K562 (cell line): ENCODE data around the gene MAML1. TPM values are rescaled to one million over a fixed set of nuclear protein-coding genes. Genes with fewer than 3 reads are reported as not detected.

Source experiments
- ATAC-seq: fragments of 200-7000 bp; cut with Tn5 transposase; 3 replicates; pipeline ENCODE4 v1.9.1; 2020; ENCODE audit warnings: moderate library complexity
- Bru-seq: library from RNA; stranded (reverse); fragments of 400-500 nt; gene quantifications from one replicate; lab custom pipeline; 2021; lab: Mats Ljungman, UMichigan
- BruChase-seq, 2 experiments: library from RNA; stranded (reverse); fragments of 400-500 nt; gene quantifications; one replicate each; lab custom pipeline; 2021; lab: Mats Ljungman, UMichigan
- BruUV-seq: library from RNA; stranded (reverse); fragments of 400-500 nt; replicated peaks from 2 replicates; lab custom pipeline; 2021; lab: Mats Ljungman, UMichigan
- CTCF ChIA-PET: fragments of 300-600 bp; formaldehyde crosslinking; extraction: SDS; loops from one replicate; lab custom pipeline; 2021; ENCODE audit warnings: low intra/inter-chr PET ratio; lab: Yijun Ruan, JAX
- POLR2A ChIA-PET: fragments of 300-600, 350-650 bp; sonication (Branson Sonifier 250); formaldehyde crosslinking; extraction: SDS; loops from one replicate; lab custom pipeline; 2021; ENCODE audit warnings: antibody characterized with exemption, inconsistent platforms; lab: Yijun Ruan, JAX
- DNase-seq, 4 experiments: peaks; one replicate each; pipeline versions ENCODE4 v3.0.0 to v3.0.0-alpha.2; 2011 to 2018; ENCODE audit warnings: low spot score in 3 of 4, mixed read lengths in 3 of 4; ENCODE audit errors: extremely low read depth in 1 of 4
- FAIRE-seq: peaks from 2 replicates; lab custom pipeline; 2011; peaks lifted over from hg19 to GRCh38; lab: Jason Lieb, UNC
- H2AFZ ChIP-seq: 2 replicates; pipeline ENCODE4 v1.6.0; 2011; ENCODE audit warnings: low read depth, low read length, control low read depth, inconsistent platforms
- H3K27ac ChIP-seq: fragments of 200-600 bp; 3 replicates; pipeline ENCODE4 v1.8.0; 2011; ENCODE audit warnings: low read depth, mild to moderate bottlenecking, control low read depth, inconsistent platforms, low read length, moderate library complexity, mixed read lengths; ENCODE audit errors: extremely low read depth
- H3K27me3 ChIP-seq, 2 experiments: fragments of 300-600 bp in 1 of 2; 2 replicates in 1 of 2; 3 replicates in 1 of 2; pipeline versions ENCODE4 v1.6.0 to v1.8.0; 2011; ENCODE audit warnings: inconsistent platforms in 2 of 2, low read length in 2 of 2, mild to moderate bottlenecking in 1 of 2, mixed read lengths in 1 of 2, moderate library complexity in 1 of 2; ENCODE audit not compliant: control insufficient read depth in 2 of 2, insufficient read depth in 2 of 2
- H3K36me3 ChIP-seq: fragments of 300-600 bp; 3 replicates; pipeline ENCODE4 v1.8.0; 2011; ENCODE audit warnings: mild to moderate bottlenecking, low read length, inconsistent platforms; ENCODE audit not compliant: control insufficient read depth, insufficient read depth
- H3K4me1 ChIP-seq, 2 experiments: fragments of 200-600 bp in 1 of 2; replicated peaks in 1 of 2; 2 replicates in 1 of 2; 3 replicates in 1 of 2; pipeline versions ENCODE4 v1.5.1 to v1.8.0; 2011; ENCODE audit warnings: inconsistent platforms in 2 of 2, low read length in 2 of 2, mild to moderate bottlenecking in 1 of 2, mixed read lengths in 1 of 2, moderate library complexity in 1 of 2; ENCODE audit not compliant: control insufficient read depth in 2 of 2, insufficient read depth in 2 of 2
- H3K4me2 ChIP-seq: 2 replicates; pipeline ENCODE4 v1.6.1; 2011; ENCODE audit warnings: low read length, control low read depth, inconsistent platforms, mixed read lengths; ENCODE audit not compliant: insufficient read depth
- H3K4me3 ChIP-seq: fragments of 200-600 bp; sonication (generic), shearing (Covaris generic); 2 replicates; pipeline ENCODE4 v1.5.1; 2016; ENCODE audit warnings: control low read depth, inconsistent platforms
- H3K79me2 ChIP-seq: fragments of 200-600 bp; 3 replicates; pipeline ENCODE4 v1.8.0; 2011; ENCODE audit warnings: low read length, inconsistent platforms; ENCODE audit not compliant: control insufficient read depth, insufficient read depth
- H3K9ac ChIP-seq, 2 experiments: 2 replicates each; pipeline versions ENCODE4 v1.6.0 to v1.6.1; 2011; ENCODE audit warnings: low read depth in 2 of 2, low read length in 2 of 2, control low read depth in 1 of 2, inconsistent platforms in 1 of 2, mild to moderate bottlenecking in 1 of 2, mixed read lengths in 1 of 2; ENCODE audit not compliant: insufficient read depth in 1 of 2
- H3K9me1 ChIP-seq: one replicate; pipeline ENCODE4 v1.6.0; 2011; ENCODE audit warnings: inconsistent platforms, mild to moderate bottlenecking, low read length, moderate library complexity; ENCODE audit not compliant: control insufficient read depth, insufficient read depth
- H3K9me3 ChIP-seq: replicated peaks from 2 replicates; pipeline ENCODE4 v1.5.1; 2011; ENCODE audit warnings: low read depth, low read length, inconsistent platforms; ENCODE audit not compliant: control insufficient read depth, insufficient read depth
- H4K20me1 ChIP-seq: replicated peaks from 2 replicates; pipeline ENCODE4 v1.6.1; 2011; ENCODE audit warnings: low read length, inconsistent platforms, mixed read lengths; ENCODE audit not compliant: control insufficient read depth, insufficient read depth
- FIP1L1 ChIP-seq: fragments of 200-400 bp; formaldehyde crosslinking; IDR thresholded peaks from 2 replicates; pipeline ENCODE4 v1.6.1; 2018; ENCODE audit warnings: mild to moderate bottlenecking, low read depth, low read length; ENCODE audit not compliant: poor library complexity, severe bottlenecking
- GABPA ChIP-seq: fragments of 200-800 bp; sonication (Bioruptor generic); conservative IDR thresholded peaks from 2 replicates; pipeline ENCODE4 v1.6.1; 2016; ENCODE audit warnings: low read depth, missing genetic modification characterization, missing compliant biosample characterization
- HCFC1 ChIP-seq: IDR thresholded peaks from 2 replicates; pipeline ENCODE4 v1.6.1; 2012; ENCODE audit warnings: low read depth, low read length, improper control_type of control experiment
- MBD2 ChIP-seq: sonication (generic); IDR thresholded peaks from 2 replicates; pipeline ENCODE4 v1.6.1; 2016; ENCODE audit warnings: low read depth, borderline replicate concordance
- MXI1 ChIP-seq: IDR thresholded peaks from 2 replicates; pipeline ENCODE4 v1.6.1; 2011; ENCODE audit warnings: low read depth, mild to moderate bottlenecking, improper control_type of control experiment, low read length
- NRF1 ChIP-seq, 2 experiments: fragments of 450-650 bp; IDR thresholded peaks in 1 of 2; conservative IDR thresholded peaks in 1 of 2; 2 replicates each; pipeline ENCODE4 v1.6.1; 2014; ENCODE audit warnings: mild to moderate bottlenecking in 2 of 2
- POLR2A ChIP-seq: fragments of 450-650 bp; conservative IDR thresholded peaks from 2 replicates; pipeline ENCODE4 v1.6.1; 2016
- RBM14 ChIP-seq: fragments of 200-400 bp; formaldehyde crosslinking; IDR thresholded peaks from 2 replicates; pipeline ENCODE4 v1.6.1; 2018; ENCODE audit warnings: low read depth, mild to moderate bottlenecking, low read length, moderate library complexity, borderline replicate concordance; ENCODE audit not compliant: insufficient read depth
- RBM22 ChIP-seq: fragments of 200-400 bp; formaldehyde crosslinking; IDR thresholded peaks from 2 replicates; pipeline ENCODE4 v1.6.1; 2018; ENCODE audit warnings: low read length, low read depth; ENCODE audit not compliant: poor library complexity, severe bottlenecking
- RCOR1 ChIP-seq, 2 experiments: IDR thresholded peaks; 2 replicates each; pipeline ENCODE4 v1.6.1; 2012; ENCODE audit warnings: low read depth in 2 of 2, low read length in 2 of 2, borderline replicate concordance in 1 of 2, improper control_type of control experiment in 1 of 2
- SOX6 ChIP-seq: fragments of 450-650 bp; IDR thresholded peaks from 2 replicates; pipeline ENCODE4 v1.6.1; 2014; ENCODE audit warnings: mild to moderate bottlenecking
- SRF ChIP-seq, 2 experiments: fragments of 250-450, 450-650 bp in 1 of 2; sonication (Bioruptor Pico) in 1 of 2; sonication (generic) in 1 of 2; formaldehyde crosslinking; IDR thresholded peaks; 2 replicates each; pipeline versions ENCODE4 v1.5.0 to v1.5.1; 2020 to 2022; ENCODE audit warnings: mild to moderate bottlenecking in 1 of 2, missing genetic modification reagents in 1 of 2
- ZFX ChIP-seq: sonication (generic); formaldehyde crosslinking; IDR thresholded peaks from 2 replicates; pipeline ENCODE4 v1.8.0; 2022; ENCODE audit warnings: mild to moderate bottlenecking, missing genetic modification reagents, moderate library complexity
- ZNF41 ChIP-seq: fragments of 250-450 bp; sonication (Bioruptor Pico); conservative IDR thresholded peaks from 2 replicates; pipeline ENCODE4 v1.4.0; 2020; ENCODE audit warnings: mild to moderate bottlenecking
- WGBS: fragments of 100-300 bp; shearing (Covaris generic); methylation state at CpG from one replicate; pipeline ENCODE4 v1.1.6; 2016; ENCODE audit warnings: low coverage, mixed read lengths; ENCODE audit not compliant: insufficient coverage; ENCODE audit errors: missing lambda C conversion rate; 5-methylcytosine and 5-hydroxymethylcytosine counted together
- in situ Hi-C: fragments of 300-500 bp; cut with MboI; formaldehyde crosslinking; loops from 4 replicates; pipeline ENCODE4 v1.15.0; 2018; ENCODE audit warnings: inconsistent platforms, mixed read lengths
- intact Hi-C: fragments of 100-400 bp; cut with micrococcal nuclease; formaldehyde crosslinking; loops from 2 replicates; pipeline ENCODE4 v1.14.2; 2022
- long read RNA-seq, 3 experiments: library from polyadenylated mRNA in 2 of 3; library from RNA in 1 of 3; unstranded in 2 of 3; stranded (forward) in 1 of 3; transcript quantifications; one replicate each; pipeline ENCODE4 v2.0.0, GENCODE V29; 2019 to 2022
- polyA minus RNA-seq, 3 experiments: library from RNA; depleted of rRNA, polyadenylated mRNA; stranded (reverse); fragments of >200 nt; gene quantifications; 2 replicates each; pipeline ENCODE4 v1.2.3, GENCODE V29; 2011
- polyA plus RNA-seq, 8 experiments: library from polyadenylated mRNA; depleted of rRNA in 4 of 8; stranded (reverse) in 5 of 8; unstranded in 3 of 8; fragments of >200 nt; fragmentation: Nextera tagmentation in 2 of 8; fragmentation: Illumina TruSeq in 1 of 8; extraction: Ambion mirVana in 2 of 8; extraction: Trizol in 1 of 8; gene quantifications; 2 replicates each; pipeline versions ENCODE4 v1.2.1 to v1.2.3, GENCODE V29; 2011 to 2014; ENCODE audit warnings: inconsistent platforms in 1 of 8, missing spikeins in 1 of 8
- total RNA-seq, 7 experiments: library from RNA; depleted of rRNA in 6 of 7; stranded (reverse); fragments of >200 nt in 6 of 7; fragmentation: Illumina TruSeq in 2 of 7; extraction: Trizol in 2 of 7; gene quantifications; 2 replicates each; pipeline versions ENCODE4 v1.2.1 to v1.2.3, GENCODE V29; 2011 to 2021; ENCODE audit warnings: low replicate concordance in 1 of 7

MAML1 gene, protein sequence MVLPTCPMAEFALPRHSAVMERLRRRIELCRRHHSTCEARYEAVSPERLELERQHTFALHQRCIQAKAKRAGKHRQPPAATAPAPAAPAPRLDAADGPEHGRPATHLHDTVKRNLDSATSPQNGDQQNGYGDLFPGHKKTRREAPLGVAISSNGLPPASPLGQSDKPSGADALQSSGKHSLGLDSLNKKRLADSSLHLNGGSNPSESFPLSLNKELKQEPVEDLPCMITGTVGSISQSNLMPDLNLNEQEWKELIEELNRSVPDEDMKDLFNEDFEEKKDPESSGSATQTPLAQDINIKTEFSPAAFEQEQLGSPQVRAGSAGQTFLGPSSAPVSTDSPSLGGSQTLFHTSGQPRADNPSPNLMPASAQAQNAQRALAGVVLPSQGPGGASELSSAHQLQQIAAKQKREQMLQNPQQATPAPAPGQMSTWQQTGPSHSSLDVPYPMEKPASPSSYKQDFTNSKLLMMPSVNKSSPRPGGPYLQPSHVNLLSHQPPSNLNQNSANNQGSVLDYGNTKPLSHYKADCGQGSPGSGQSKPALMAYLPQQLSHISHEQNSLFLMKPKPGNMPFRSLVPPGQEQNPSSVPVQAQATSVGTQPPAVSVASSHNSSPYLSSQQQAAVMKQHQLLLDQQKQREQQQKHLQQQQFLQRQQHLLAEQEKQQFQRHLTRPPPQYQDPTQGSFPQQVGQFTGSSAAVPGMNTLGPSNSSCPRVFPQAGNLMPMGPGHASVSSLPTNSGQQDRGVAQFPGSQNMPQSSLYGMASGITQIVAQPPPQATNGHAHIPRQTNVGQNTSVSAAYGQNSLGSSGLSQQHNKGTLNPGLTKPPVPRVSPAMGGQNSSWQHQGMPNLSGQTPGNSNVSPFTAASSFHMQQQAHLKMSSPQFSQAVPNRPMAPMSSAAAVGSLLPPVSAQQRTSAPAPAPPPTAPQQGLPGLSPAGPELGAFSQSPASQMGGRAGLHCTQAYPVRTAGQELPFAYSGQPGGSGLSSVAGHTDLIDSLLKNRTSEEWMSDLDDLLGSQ
- 22.0 and 30.3 TPM in 2 replicates for total RNA-seq (2011; cell fraction: chromatin; rRNA removed; ENCODE audit: low replicate concordance)
- 14.2 and 15.8 TPM in 2 replicates for total RNA-seq (2011; cell fraction: nucleolus; rRNA removed)
- total RNA-seq (2011; cell fraction: nucleoplasm; rRNA removed): 18.6 and 22.0 TPM in 2 replicates
- total RNA-seq (2014; rRNA removed): 7.0 and 9.4 TPM in 2 replicates
- 4.8 and 4.9 TPM in 2 replicates for total RNA-seq (2014; rRNA removed; fragmentation: Illumina TruSeq; extraction: Trizol)
- total RNA-seq (2015; rRNA removed; fragmentation: Illumina TruSeq; extraction: Trizol): 7.0 and 7.5 TPM in 2 replicates
- 16.1 and 18.4 TPM in 2 replicates for total RNA-seq (2021)
- 4.3 and 8.2 TPM in 2 replicates for polyA plus RNA-seq (2011; rRNA removed)
- polyA plus RNA-seq (2011; cell fraction: cytosol; rRNA removed): 5.1 and 5.6 TPM in 2 replicates
- polyA plus RNA-seq (2011; cell fraction: nucleus; rRNA removed): 11.5 and 16.9 TPM in 2 replicates
- polyA plus RNA-seq (2012): 10.7 and 12.1 TPM in 2 replicates
- polyA plus RNA-seq (2014; fragmentation: Illumina TruSeq; extraction: Trizol): 12.7 and 13.4 TPM in 2 replicates
- under 1 TPM; 0.32 to 0.45 TPM for polyA plus RNA-seq (2014; fragmentation: Nextera tagmentation; extraction: Ambion mirVana)
- polyA plus RNA-seq (2014; rRNA removed): 10.1 and 10.6 TPM in 2 replicates
- 3.5 and 4.2 TPM in 2 replicates for polyA minus RNA-seq (2011; rRNA and poly(A)+ RNA removed)
- polyA minus RNA-seq (2011; cell fraction: cytosol; rRNA and poly(A)+ RNA removed): 11.2 and 12.8 TPM in 2 replicates
- polyA minus RNA-seq (2011; cell fraction: nucleus; rRNA and poly(A)+ RNA removed): 6.6 and 7.6 TPM in 2 replicates
- Bru-seq, nascent RNA: percentile 76 among the genes with signal in this experiment
- BruChase-seq, experiment 1, labeled RNA remaining after a 2-hour chase: percentile 79 among the genes with signal in this experiment
- percentile 80 among the genes with signal in this experiment for BruChase-seq, experiment 2, labeled RNA remaining after a 6-hour chase
- long read RNA-seq, experiment 1, partial matches to known transcripts: 16 of 45 reads
- long read RNA-seq, experiment 1, other reads (novel, unspliced or antisense): 27 of 45 reads
- long read RNA-seq, experiment 2, partial matches to known transcripts: 4 of 16 reads
- long read RNA-seq, experiment 2, other reads (novel, unspliced or antisense): 12 of 16 reads
- long read RNA-seq, experiment 3, partial matches to known transcripts: 0 of 4 reads
- long read RNA-seq, experiment 3, other reads (novel, unspliced or antisense): 4 of 4 reads

DNA sequence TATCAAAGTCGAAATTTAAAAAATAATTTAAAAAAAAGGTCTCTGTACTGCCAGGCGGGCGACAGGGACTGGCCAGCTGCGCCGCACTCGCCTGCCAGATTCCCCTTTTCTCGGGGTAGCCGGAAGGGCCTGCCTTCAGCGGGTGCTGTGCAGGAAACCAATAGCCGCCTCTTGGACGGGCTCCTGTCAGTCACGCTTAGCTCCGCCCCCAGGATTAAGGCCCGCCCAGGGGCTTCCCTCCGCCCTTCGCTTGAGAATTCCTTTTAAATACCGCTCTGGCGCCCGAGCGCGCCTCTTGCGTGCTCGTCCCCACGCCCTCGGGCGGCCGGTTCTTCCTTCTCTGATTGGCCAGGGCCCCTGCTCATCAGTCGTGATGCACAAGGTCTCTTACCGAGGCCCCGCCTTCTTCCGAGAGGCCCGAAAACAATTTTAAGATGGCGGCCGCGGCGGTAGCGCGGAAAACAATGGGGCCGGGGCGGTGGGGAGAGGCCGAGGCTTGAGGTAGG lies at the start of gene MAML1:
TSS of gene MAML1 (plus strand) at position 411 of the 506 bp plus-strand sequence. CDS start 291 bp downstream, outside the sequence.
- in situ Hi-C loops: no loop called here
- no peaks in the 10 kb centered on the region for H4K20me1 ChIP-seq
- H2AFZ ChIP-seq: peak within 1 kb of the TSS; percentile 64
- ChIA-PET POLR2A (interaction anchor here (0.5 to 2.1 kb wide), 20 partner anchors 8 to 117 kb away, joined by 3 to 17 read pairs (median 4); partner anchors contain the start of genes CANX, HNRNPH1 and SQSTM1), CTCF (no interaction called here)
- peak within 1 kb of the TSS; percentile 89 for H3K4me3 ChIP-seq
- H3K27me3 ChIP-seq: no peaks in the 10 kb centered on the region
- DNase-seq: peak; percentile 99 to 100 (median 99)
- H3K27ac ChIP-seq: peak within 1 kb of the TSS; percentile 86
- peak within 1 kb of the TSS; percentile 82 to 98 for H3K9ac ChIP-seq
- no peaks in the 10 kb centered on the region for H3K9me3 ChIP-seq
- FAIRE-seq: peak; percentile 94
- no TSS peak for BruUV-seq
- H3K79me2 ChIP-seq: peaks cover 49% of the 10 kb centered on the region
- WGBS: 1% methylated on average over 35 of the region's 41 CpGs
- intact Hi-C loops: loop anchor here (1.0 kb wide), 1 partner anchor 34 kb away; the partner anchor contains the start of gene CANX
- peaks cover 60% of the 10 kb centered on the region for H3K36me3 ChIP-seq
- H3K4me1 ChIP-seq: peaks cover 13 to 18% of the 10 kb centered on the region in 2 experiments
- H3K9me1 ChIP-seq: no peaks in the 10 kb centered on the region
- peak; percentile 96 for ATAC-seq
- H3K4me2 ChIP-seq: peak within 1 kb of the TSS; percentile 85
- TF ChIP-seq RCOR1 (IDR thresholded peaks at IDR 0.05; ENCODE audit: borderline replicate concordance in 1 of 2, low read depth in 2 of 2, low read length in 2 of 2): peak in 1 of 2 experiments; percentile 39; a peak in 1 of 4 replicates
- TF ChIP-seq SOX6: peak; percentile 44; the same call in 1 of the 2 replicates
- TF ChIP-seq NRF1 (conservative IDR thresholded peaks at IDR 0.05 in 1 of 2, IDR thresholded peaks at IDR 0.05 in 1 of 2): peak; percentile 80 to 81
- peak; percentile 24; the same call in 1 of the 2 replicates for TF ChIP-seq MXI1
- peak; percentile 63; the same call in 1 of the 2 replicates for TF ChIP-seq ZNF41 (CRISPR knock-in tag)
- peak; percentile 84 for TF ChIP-seq RBM22
- TF ChIP-seq GABPA (tag): peak; percentile 85
- peak; percentile 86; the same call in 1 of the 2 replicates for TF ChIP-seq MBD2
- peak; percentile 72; the same call in 1 of the 2 replicates for TF ChIP-seq ZFX (CRISPR knock-in tag)
- peak; percentile 34; the same call in 1 of the 2 replicates for TF ChIP-seq HCFC1
- peak in 1 of 2 experiments; percentile 85; a peak in 2 of 4 replicates for TF ChIP-seq SRF (CRISPR knock-in tag; IDR thresholded peaks at IDR 0.05)
- 0 out of 2 replicates have a peak, but pooled peaks have one; percentile 24 for TF ChIP-seq RBM14
- peak; percentile 81 for TF ChIP-seq POLR2A
- no peak for TF ChIP-seq FIP1L1
